Measurements from ENCODE around the gene CYP2A6.
A peak's percentile ranks its signal among the peaks of the same experiment; 100 is the strongest.
"Not testable (repeated sequence)": the region's sequence is repeated elsewhere in the genome, so short reads cannot be mapped to it uniquely, and the experiment has no call there.

Gene CYP2A6

DNA sequence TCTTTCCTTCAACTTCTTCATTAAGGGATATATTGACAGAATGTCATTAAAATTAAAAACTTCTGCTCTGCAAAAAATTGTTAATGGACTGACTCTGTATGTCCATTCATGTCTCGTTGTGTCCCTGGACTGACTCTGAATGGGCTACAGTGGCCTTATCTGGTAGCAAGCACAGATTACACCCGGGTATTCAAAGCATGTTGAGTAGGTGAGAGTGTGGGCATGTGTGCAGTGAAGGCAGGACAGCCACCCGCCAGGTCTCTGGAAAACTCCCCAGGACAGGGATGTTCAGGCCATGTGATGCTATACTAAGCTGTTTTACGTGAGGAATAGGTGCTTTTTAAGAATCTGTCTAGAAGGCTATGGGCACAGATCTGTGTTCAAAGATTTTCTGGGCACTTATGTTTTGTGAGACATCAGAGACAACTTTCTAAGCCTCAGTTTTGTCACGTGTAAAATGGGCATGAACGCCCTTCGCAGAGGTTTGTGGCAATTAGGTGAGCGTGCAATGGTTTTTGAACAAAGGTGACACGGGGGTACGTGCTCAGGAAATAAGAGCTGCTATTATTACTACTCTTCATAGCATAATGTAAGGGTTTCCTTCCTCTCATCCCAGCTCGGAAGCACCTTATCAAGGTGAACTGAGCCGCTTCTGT, 7.1 kb downstream of the CYP2A6 start:
- not testable (repeated sequence) for DNase-seq

DNA sequence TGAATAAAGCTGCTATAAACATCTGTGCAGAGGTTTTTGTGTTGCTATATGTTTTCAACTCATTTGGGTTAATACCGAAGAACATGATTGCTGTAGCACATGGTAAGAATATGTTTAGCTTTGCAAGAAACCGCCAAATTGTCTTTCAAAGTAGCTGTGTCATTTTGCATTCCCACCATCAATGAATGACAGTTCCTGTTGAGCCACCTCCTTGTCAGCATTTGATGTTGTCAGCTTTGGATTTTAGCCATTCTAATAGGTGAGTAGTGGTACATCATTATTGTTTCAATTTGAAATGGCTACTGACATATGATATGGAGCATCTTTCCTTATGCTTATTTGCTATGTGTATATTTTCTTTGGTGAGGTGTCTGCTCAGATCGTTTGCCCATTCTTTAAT, 8.2 kb downstream of the CYP2A6 start:
- DNase-seq: not testable (repeated sequence)

DNA sequence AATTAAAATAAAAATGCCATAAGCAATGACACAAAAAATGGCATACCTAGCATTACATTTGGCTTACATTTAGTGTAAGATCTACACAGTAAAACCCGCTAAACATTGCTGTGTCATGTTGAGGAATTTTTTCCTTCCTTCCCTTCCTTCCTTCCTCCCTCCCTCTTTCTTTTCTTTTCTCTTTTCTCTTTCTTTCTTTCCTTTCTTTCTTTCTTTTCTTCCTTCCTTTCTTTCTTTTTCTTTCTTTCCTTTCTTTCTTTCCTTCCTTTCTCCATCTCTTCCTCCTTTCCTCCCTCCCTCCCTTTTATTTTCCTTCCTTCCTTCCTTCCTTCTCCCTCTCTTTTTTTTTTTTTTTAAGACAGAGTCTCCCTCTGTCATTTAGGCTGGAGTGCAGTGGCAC, 11.8 kb downstream of the CYP2A6 start:
- DNase-seq: not testable (repeated sequence)

DNA sequence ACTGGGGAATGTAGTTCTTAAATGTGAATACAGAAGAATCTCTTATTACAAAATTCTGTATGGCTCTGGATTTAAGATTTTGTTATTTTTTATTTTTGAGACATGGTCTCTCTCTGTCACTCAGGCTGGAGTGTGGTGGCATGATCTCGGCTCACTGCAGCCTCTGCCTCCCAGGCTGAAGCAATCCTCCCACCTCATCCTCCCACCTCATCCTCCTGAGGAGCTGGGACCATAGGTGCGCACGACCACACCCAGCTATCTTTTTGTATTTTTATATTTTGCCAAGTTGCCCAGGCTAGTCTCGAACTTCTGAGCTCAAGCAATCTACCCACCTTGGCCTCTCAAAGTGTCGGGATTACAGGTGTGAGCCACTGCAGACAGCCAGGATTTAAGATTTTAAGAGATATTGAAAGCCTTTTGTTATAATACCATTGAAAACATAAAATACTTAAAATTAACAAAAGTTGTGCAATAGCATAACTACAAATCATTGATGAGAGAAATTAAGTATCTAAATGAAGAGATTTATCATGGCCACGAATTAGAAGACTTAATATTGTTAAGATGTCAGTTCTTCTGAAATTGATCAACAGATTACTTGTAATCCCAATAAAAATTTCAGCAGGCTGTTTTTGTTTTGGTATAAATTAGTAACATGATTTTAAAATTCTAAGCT, 13.4 kb downstream of the CYP2A6 start:
- no peak for DNase-seq

DNA sequence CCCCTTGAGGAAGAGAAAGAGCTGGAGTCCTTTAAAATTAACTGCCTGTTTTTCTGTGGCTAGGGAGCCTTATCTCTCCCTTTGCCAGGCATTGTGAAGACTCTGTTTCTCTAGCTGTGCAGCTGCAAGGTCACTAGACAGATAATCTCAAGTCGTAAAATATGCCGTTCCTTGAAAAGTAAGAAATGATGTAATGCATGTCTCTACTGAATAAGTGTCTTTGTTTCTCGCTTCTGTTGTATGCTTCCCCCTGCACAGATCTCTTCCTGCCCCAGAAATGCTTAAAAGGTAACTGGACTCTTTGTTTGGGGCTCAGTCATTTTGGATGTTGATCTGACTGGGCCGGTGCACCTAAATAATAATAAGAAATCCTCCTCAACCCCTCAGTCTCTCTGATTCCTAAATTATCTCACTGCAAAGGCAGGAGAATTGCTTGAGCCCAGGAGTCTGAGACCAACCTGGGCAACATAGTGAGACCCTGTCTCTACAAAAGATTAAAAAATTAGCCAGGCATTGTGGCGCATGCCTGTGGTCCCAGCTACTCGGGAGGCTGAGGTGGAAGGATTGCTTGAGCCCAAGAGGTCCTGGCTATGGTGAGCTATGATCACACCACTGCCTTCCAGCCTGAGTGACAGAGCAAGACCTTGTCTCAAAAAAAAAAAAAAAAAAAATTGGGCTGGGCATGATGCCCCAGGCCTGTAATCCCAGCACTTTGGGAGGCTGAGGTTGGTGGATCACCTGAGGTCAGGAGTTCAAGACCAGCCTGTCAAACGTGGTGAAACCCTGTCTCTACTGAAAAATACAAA, 16.3 kb downstream of the CYP2A6 start:
- not testable (repeated sequence) for DNase-seq

DNA sequence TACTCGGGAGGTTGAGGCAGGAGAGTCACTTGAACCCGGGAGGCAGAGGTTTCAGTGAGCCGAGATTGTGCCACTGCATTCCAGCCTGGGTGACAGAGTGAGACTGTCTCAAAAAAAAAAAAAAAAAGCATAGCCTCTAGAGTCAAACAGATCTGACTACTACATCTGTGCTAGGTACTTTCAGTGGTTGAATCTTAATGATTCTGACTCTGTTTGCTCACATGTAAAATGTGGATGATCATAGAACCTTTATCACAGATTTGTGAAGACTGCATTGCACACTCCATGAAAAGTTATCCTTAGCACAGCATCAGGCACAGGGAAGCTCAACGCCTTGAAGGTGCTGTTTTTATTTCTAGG, 17.8 kb downstream of the CYP2A6 start:
- not testable (repeated sequence) for DNase-seq

DNA sequence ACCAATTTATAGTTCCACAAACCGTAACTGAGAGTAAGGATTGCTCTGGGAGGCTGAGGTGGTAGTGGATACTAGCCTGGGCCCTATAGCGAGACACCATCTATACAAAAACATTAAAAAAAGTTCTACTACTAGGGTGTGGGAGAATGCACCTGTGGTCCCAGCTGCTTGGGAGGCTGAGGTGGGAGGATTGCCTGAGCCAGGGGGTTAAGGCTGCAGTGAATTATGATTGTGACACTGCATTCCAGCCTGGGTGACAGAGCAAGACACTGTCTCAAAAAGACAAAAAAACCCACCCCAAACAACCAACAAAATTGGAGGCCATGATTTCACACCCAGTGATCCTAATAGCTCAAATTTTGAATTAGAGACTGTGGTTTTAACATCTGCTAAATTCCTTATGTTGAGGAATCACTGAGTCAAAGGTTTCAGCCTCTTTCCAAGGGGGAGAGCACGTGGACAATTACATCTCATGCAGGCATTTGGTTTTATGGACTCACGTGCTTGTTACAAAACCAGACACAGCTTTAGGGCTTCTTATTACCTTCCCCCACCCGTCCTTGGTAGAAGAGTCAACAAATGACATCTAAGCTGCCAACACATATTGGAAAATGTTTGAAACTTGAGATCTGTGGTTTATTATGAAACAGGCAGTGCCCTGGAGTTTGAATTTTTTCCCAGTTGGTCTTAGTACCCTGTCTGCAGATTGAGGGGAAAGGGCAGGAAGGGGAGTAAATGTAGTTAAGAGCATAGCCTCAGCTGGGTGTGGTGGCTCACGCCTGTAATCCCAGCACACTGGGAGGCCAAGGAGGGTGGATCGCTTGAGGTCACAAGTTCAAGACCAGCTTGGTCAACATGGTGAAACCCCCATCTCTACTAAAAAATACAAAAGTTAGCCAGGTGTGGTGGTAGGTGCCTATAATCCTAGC, 18.5 kb downstream of the CYP2A6 start:
- no peak for DNase-seq

DNA sequence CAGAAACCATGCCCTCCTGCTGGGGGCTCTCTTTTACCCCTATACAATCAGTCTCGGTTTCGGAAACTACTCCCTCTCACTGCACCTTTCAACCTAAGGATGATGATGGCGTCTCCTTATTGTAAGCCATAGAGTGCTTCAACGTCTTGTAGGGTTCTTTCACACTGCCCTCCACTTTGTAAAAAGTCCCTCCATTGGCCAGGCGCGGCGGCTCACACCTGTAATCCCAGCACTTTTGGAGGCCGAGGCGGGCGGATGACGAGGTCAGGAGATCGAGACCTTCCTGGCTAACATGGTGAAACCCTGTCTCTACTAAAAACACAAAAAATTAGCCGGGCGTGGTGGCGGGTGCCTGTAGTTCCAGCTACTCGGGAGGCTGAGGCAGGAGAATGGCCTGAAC, 19.5 kb downstream of the CYP2A6 start:
- not testable (repeated sequence) for DNase-seq

DNA sequence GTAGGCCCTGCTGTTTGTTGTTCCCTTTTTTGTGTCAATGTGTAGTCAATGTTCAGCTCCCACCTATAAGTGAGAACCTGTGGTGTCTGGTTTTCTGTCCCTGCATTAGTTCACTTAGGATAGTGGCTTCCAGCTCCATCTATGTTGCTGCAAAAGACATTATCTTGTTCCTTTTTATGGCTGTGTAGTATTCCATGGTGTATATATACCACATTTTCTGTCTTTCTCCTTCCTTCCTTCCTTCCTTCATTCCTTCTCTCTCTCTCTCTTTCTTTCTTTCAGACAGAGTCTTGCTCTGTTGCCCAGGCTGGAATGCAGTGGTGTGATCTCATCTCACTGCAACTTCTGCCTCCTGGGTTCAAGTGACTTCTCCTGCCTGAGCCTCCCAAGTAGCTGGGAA, 21.0 kb downstream of the CYP2A6 start:
- no peak for DNase-seq

DNA sequence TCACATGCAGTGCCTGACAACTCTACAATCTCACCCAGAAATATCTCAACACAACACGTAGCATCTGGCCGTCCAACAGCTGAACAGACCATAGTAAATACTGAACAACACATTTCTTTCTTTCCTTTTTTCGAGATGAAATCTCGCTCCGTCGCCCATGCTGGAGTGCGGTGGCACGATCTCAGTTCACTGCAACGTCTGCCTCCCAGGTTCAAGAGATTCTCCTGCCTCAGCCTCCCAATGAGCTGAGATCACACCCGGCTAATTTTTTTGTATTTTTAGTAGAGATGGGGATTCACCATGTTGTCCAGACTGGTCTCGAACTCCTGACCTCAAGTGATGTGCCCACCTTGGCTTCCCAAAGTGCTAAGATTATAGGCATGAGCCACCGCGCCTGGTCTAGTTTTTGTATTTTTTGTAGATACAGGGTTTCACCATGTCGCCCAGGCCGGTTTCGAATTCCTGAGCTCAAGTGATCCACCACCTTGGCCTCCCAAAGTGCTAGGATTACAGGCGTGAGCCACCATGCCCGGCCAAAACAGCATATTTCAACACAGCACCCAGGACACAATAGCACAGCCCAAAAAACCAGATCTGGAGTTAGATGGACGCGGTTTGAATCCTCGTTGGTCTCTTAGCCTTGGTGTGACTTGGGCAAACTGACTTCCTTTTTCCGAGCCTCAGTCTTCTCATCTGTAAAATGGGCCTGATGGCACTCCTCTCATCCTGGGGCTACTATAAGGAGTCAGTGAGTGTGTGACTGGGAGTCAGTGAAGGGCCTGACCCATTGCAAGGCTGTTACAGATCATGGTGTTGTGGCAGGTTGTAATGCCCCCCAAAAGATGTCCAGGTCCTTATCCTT, 22.6 kb downstream of the CYP2A6 start:
- DNase-seq: no peak

DNA sequence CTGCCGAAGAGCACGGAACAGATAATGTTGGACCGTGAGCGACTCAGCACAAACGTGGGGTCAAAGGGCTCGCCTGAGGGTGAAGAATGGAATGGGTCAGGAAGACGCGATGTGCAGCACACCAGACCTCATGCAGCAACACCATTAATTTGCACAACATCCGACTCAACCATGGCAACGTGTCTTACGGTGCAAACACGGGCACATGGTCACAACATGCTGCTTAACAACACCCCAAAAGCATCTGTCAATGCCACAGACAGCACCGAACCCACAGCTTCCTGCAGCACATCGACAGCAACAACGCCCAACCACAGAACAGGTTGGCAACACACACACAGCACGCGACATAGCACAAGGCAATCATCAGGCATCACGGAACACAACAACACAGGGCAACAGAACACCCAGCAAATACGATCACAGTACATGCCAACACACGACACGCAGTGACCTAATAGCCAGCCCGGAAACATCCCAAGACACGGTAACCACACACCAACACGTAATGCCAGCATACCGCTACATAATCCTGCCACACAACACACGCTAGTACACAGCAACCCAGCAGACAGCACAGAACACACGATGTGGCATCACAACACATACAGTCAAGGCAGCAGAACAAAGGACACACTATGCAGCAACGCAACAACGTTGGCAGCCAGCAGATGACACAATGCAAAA, 23.4 kb downstream of the CYP2A6 start:
- peak; percentile 78 for DNase-seq

DNA sequence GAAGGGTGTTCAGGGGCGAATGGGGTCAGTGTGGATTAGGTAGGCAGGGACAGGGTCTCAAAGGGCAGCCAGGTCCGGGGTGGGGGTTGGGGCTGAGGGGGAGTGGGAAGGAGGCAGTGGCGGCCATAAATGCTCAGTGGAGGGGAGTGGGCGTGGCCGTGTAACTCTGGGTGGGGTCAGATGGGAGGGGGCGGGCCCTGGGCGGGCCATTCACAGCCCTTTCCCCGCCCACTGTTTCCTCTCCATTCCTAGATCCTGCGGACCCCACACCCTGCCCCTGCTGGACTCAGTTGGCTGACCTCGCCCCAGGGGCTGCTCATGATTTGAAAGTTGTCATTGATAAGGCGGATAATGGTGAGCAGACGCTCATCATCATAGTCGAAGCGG, 23.9 kb downstream of the CYP2A6 start:
- DNase-seq: not testable (repeated sequence)

DNA sequence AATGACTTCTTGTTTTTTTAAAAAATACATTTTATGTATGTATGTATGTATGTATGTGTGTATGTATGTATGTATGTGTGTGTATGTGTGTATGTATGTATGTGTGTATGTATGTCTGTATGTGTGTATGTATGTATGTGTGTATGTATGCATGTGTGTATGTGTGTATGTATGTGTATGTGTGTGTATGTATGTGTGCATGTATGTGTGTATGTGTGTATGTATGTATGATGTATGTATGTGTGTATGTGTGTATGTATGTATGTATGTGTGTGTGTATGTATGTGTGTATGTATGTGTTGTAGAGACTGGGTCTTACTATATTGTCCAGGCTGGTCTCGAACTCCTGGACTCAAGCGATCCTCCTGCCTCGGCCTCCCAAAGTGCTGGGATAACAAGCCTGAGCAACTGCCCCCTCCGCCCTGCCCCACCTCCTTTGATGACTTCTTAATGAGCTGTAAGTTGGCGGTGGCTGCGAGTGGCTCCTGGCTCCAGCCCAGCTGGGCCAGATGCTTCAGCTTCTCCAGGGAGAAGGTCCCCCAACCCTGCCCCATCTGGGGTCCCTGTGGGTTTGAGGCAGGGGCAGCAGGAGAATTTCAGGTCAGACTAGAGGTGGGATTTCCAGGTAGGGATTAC, 24.7 kb downstream of the CYP2A6 start:
- not testable (repeated sequence) for DNase-seq

DNA sequence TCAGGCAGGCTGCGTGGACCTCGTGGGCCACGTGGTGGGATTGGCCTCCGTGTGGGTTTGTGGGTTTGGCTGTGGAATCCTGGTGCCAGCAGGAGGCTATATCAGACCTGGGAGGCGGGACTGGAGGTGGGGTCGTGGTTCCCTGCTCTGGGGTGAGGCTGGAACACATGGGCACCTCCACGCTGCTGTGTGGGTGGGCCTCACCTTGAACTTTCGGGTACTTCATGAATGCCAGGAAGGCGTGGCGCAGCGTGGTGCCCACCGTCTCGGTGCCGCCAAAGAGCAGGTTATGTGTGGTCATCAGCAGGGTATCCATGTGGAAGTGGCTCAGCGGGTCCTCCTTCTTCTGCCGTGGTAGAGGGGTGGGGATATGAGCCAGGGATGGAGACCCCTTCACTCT, 25.3 kb downstream of the CYP2A6 start:
- not testable (repeated sequence) for DNase-seq

DNA sequence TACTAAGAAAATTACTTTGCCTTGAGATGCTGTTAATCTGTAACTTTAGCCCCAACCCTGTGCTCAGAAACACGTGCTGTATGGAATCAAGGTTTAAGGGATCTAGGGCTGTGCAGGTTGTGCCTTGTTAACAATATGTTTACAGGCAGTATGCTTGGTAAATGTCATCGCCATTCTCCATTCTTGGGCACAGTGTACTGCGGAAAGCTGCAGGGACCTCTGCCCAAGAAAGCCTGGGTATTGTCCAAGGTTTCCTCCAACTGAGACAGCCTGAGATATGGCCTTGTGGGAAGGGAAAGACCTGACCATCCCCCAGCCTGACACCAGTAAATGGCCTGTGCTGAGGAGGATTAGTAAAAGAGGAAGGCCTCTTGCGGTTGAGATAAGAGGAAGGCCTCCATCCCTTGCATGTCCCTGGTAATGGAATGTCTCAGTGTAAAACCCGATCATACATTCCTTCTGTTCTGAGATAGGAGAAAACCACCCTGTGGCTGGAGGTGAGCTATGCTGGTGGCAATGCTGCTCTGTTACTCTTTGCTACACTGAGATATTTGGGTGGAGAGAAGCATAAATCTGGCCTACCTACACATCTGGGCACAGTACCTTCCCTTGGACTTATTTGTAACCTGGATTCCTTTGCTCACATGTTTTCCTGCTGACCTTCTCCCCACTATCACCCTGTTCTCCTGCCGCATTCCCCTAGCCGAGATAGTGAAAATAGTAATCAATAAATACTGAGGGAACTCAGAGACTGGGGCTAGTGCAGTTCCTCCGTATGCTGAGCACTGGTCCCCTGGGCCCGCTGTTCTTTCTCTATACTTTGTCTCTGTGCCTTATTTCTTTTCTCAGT, 27.3 kb downstream of the CYP2A6 start:
- DNase-seq: not testable (repeated sequence)

DNA sequence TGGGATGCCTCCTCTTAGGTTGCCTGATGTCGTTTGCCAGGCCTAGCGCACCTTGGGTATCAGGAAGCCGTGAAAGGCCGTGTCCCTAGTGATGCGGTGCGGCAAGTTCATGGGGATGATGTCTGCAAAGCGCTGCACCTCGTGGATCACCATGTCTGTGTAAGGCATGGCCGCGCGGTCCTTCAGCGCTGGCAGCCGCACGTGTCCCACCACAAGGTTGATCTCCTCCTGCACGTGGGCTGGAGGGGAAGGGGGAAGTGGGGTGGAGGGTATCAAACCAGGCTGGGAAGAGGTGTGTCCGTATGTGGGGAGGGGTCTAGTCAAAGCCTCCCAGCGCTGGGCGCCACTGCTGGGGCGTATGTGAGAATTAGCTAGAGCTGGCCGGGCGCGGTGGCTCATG, 28.1 kb downstream of the CYP2A6 start:
- DNase-seq: no peak

DNA sequence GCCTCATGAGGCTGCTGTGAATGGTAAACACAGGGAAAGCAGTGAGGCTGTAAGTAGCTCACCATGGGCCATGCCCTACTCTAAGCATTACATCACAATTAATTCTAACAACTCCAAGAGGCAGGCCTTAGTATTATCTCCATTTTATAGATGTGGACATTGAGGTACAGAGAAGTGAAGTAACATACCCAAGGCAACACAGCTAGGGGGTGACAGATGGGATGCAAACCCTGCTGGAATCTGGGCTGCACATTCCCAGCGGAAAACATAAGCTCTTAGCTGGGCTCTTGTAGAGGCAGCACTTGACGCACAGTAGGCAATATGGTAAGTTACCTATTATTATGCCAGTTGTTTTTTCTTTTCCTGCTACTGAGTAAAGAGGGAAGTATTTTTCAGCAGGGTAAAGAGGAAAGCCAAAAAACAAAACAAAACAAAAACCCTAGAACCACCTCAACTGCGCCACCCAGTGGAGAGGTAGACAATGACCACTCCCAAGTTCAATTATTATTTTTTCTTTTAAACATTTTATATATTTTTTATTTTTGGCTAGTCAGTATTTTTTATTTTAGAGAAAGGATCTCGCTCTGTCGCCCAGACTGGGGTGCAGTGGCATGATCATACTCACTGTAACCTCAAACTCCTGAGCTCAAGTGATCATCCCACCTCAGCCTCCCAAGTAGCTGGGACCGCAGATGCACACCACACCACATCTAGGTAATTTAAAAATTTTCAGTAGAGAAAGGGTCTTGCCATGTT, 30.6 kb downstream of the CYP2A6 start:
- peak; percentile 86 for DNase-seq

DNA sequence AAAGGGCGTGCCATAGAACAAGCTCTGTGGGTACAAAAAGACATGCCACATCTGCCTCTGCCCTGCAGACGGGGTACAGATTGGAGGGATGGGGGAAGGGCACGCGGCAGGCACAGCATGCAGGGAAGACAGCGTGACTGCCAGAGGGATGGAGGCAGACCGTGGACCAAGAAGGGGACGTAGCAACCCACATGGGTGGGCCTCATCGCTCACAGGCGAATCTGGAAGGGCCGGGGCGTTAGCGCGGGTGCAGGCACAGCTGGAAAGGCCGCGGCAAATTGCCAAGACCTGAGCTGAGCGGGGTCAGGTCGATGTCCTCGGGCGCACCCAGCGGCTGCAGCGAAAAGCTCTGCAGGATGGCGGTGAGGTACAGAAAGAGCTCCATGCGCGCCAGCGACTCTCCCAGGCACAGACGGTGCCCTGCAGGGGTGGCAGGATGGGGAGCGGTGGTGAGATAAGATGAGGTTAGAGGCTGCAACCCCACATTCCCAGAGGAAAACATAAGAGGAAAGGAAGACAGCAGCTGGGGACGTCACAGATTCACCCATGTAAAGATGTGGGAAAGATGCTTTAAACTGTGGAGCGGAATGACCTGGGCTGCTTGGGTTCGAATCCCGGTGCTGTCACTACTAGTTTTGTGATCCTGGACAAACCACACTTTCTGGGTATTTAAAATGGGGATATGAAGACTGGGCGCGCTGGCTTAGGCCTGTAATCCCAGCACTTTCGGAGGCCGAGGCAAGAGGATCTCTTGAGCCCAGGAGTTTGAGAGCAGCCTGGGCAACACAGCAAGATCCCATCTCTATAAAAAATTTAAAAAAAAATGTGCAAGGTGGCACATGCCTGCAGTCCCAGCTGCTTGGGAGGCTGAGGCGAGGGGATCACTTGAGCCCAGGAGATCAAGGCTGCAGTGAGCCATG, 31.5 kb downstream of the CYP2A6 start:
- DNase-seq: peak; percentile 91
